AG10803 (cell line): ENCODE measurements around the gene BMP3.
A peak's percentile ranks its signal among the peaks of the same experiment; 100 is the strongest.
"Not testable (repeated sequence)": the region's sequence is repeated elsewhere in the genome, so short reads cannot be mapped to it uniquely, and the experiment has no call there.

Source experiments
- DNase-seq: peaks from one replicate; pipeline ENCODE4 v3.0.0; 2010; ENCODE audit warnings: low read depth
- H3K4me3 ChIP-seq: 2 replicates; pipeline ENCODE4 v1.5.1; 2011; ENCODE audit warnings: mild to moderate bottlenecking, low read length, control low read depth
- TF ChIP-seq, protein P1 (sequence below): conservative IDR thresholded peaks from 2 replicates; pipeline ENCODE4 v1.5.1; 2011; ENCODE audit warnings: mild to moderate bottlenecking, low read length, control low read depth, inconsistent platforms

The BMP3 gene

DNA sequence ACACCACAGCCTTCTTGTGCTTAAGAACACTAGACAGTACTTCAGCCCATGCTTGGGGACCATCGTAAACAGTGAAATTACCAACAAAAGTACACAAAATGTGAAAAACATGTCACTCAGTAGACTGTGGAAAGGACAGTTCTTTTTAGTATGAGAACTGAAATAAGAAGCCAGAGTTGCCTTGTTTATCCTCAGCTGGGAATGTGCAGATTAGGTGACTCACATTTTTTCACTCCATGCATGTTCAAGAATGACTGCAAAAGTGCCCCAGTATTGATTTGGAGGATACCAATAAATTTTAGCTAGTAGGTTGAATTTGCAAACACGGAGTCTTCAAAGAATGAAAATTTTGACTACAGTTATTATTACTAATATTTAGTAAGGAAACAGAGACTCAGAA lies 23.1 kb upstream of the BMP3 start:
- TF ChIP-seq, protein P1, sequence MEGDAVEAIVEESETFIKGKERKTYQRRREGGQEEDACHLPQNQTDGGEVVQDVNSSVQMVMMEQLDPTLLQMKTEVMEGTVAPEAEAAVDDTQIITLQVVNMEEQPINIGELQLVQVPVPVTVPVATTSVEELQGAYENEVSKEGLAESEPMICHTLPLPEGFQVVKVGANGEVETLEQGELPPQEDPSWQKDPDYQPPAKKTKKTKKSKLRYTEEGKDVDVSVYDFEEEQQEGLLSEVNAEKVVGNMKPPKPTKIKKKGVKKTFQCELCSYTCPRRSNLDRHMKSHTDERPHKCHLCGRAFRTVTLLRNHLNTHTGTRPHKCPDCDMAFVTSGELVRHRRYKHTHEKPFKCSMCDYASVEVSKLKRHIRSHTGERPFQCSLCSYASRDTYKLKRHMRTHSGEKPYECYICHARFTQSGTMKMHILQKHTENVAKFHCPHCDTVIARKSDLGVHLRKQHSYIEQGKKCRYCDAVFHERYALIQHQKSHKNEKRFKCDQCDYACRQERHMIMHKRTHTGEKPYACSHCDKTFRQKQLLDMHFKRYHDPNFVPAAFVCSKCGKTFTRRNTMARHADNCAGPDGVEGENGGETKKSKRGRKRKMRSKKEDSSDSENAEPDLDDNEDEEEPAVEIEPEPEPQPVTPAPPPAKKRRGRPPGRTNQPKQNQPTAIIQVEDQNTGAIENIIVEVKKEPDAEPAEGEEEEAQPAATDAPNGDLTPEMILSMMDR: no peak
- H3K4me3 ChIP-seq: no peak overlapping the region

DNA sequence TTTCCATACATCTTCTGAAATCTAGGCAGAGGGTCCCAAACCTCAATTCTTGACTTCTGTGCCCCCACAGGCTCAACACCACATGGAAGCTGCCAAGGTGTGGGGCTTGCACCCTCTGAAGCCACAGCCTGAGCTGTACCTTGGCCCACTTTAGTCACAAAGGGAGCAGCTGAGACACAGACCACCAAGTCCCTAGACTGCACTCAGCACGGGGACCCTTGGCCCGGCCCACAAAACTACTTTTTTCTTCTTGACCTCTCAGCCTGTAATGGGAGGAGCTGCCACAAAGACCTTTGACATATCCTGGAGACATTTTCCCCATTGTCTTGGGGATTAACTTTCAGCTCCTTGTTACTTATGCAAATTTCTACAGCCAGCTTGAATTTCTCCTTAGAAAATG lies 13.9 kb upstream of the BMP3 start:
- H3K4me3 ChIP-seq, DNase-seq: not testable (repeated sequence)

More for the DNA sequence above, 23.1 kb upstream of the BMP3 start:
- DNase-seq: no peak

DNA sequence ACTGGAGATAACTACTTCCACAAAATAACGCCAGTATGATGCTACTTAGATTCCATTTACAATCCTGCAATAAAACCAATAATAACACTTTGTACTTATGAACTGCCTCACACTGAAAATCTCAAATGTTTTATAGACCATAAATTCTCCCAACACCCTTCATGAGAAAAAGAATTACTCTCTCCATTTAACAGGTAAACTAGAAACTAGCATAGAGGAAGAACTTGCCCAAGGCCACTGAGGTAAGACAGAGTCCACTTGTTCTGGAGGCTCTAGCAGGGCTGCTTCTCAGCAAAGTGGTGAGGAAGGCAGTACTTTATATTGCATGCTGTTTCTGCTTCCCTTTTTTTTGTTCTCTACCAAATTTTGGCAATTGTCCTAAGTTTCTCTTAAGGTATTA lies 11.5 kb upstream of the BMP3 start:
- H3K4me3 ChIP-seq: no peak overlapping the region
- no peak for DNase-seq
- TF ChIP-seq, protein P1: no peak

DNA sequence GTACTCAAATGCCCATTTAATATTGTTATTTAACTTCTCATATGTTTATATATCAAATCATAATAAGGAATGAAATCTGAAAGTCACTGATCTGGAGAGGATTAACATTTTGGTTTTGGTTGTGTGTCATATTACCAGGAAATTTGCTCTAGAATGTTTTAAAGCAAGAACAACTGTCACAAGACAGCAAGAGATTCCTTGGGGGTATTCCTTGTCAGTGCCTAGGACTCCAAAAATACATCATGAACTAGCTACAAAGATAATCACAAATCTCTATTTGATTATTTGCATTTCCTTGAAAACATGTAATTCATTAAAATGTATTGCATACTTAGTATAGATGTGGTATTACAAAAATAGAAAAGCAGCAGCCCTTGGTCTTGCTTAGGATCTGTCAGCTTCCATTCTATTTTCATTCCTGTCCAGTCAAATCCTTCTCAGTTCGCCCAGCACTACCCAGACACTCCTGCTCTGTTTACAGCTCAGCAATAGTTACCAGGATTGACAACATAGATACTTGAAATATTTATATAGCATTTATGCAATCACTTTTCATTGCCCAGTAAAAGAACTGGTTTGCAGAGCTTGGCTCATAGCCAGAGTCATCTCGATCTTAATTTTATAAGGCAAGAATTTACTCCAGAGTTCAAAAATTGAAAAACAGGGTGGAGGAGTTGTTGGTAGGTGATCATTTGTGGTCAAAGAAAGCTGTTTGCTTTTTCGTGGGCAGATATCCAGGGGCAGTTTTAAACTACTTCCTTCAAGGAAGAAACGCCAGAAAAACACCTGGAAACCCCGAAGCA lies 9.2 kb upstream of the BMP3 start:
- H3K4me3 ChIP-seq: no peak overlapping the region
- TF ChIP-seq, protein P1: no peak
- DNase-seq: no peak

DNA sequence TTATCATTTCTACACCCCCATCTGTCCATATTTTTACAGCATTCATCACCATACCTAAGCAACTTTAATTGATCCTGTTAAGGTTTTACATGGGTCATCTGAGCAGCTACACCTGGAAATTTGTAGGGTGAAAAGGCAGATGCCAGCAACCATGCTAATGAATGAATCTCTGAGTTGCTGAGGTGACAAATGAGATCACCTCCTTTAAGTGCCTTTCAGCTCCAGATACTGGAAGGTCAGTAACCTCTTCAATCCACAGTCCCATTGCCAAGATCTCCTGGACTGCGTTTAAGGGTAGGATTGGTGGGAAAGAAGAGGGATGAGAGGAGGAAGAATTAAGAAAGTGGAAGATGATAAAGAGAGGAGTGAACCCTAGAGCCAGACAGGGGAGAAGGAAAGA lies 8.5 kb upstream of the BMP3 start:
- no peak for DNase-seq
- TF ChIP-seq, protein P1: no peak
- no peak overlapping the region for H3K4me3 ChIP-seq

DNA sequence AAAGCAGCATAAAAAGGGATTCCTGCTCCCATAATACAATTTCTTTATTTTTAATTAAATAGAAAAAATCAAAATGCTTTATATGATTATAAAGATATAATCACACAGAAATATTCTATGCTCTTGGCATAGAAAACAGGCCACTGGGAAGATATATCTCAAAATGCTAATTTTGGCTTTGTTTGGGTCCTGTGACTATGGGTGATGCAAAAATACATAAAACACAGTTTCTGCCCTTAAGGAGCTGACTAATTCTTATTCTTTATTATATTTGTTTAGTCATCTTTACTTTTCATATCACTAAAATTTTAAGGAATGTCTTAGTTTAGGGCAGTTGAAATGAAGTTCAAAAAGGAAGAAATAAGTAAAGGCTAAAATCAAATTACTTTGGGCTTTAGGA lies 7.0 kb upstream of the BMP3 start:
- TF ChIP-seq, protein P1: no peak
- H3K4me3 ChIP-seq: no peak overlapping the region

DNA sequence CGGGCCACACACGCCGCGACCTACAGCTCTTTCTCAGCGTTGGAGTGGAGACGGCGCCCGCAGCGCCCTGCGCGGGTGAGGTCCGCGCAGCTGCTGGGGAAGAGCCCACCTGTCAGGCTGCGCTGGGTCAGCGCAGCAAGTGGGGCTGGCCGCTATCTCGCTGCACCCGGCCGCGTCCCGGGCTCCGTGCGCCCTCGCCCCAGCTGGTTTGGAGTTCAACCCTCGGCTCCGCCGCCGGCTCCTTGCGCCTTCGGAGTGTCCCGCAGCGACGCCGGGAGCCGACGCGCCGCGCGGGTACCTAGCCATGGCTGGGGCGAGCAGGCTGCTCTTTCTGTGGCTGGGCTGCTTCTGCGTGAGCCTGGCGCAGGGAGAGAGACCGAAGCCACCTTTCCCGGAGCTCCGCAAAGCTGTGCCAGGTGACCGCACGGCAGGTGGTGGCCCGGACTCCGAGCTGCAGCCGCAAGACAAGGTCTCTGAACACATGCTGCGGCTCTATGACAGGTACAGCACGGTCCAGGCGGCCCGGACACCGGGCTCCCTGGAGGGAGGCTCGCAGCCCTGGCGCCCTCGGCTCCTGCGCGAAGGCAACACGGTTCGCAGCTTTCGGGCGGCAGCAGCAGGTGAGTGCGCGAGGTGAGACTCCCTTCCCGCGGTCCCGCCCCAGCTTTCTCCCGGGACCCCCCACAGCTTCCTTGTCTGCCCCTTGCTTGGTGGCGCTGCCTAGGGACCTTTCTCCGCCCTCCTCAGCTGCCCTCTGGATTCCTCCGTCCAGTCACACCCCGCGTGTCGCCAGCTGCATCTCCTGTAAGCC lies 678 bp downstream of the BMP3 start:
- DNase-seq: peak; percentile 10
- peak overlapping the region; percentile 53 for H3K4me3 ChIP-seq
- TF ChIP-seq, protein P1: no peak

More for the DNA sequence above, 7.0 kb upstream of the BMP3 start:
- no peak for DNase-seq
